GM23248 (cell line): ENCODE results near the gene PRSS48.

Source experiments
- EZH2 ChIP-seq: fragments of 200-600 bp; sonication (generic); IDR thresholded peaks from 2 replicates; pipeline ENCODE4 v1.6.1; 2018; ENCODE audit warnings: antibody characterized with exemption, mild to moderate bottlenecking; ENCODE audit not compliant: insufficient read depth, poor library complexity, severe bottlenecking
- EZH2phosphoT487 ChIP-seq: fragments of 200-600 bp; sonication (generic); IDR thresholded peaks from 2 replicates; pipeline ENCODE4 v1.6.1; 2018; ENCODE audit warnings: antibody characterized with exemption, moderate library complexity, mild to moderate bottlenecking, low read depth; ENCODE audit not compliant: insufficient read depth

DNA sequence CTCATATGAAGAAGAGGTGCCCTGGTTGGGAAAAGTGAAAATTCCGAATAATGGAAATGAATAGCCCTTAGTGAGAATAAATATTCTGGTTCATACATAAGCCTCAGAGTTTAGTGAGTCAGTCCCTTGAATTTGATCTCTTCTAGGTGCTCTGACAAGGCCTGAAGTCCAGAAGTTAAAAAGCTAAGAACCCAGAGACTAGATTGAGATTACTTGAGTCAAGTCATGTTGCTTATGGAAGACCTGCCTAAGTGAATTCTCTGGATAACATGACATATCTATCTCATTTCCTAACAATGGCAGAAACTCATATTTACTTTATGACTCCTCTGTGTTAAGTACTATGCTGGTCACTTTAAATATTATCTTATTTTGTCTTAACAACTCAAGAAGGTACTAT lies 10.5 kb upstream of the PRSS48 start:
- TF ChIP-seq EZH2, result no peak
- no peak for TF ChIP-seq EZH2phosphoT487
